ENCODE measurements around the gene NOP53.

- TF ChIP-seq POLR2AphosphoS5 (IDR thresholded peaks at IDR 0.05): no peak
- no peak for TF ChIP-seq REST (IDR thresholded peaks at IDR 0.05; ENCODE audit: borderline replicate concordance)
- no peak for TF ChIP-seq CTCF (IDR thresholded peaks at IDR 0.05; ENCODE audit: poor library complexity, severe bottlenecking)
- TF ChIP-seq MXI1 (conservative IDR thresholded peaks at IDR 0.05; ENCODE audit: poor library complexity, severe bottlenecking): no peak
- TF ChIP-seq RAD21 (conservative IDR thresholded peaks at IDR 0.05): no peak
- TF ChIP-seq EZH2 (IDR thresholded peaks at IDR 0.05; ENCODE audit: borderline replicate concordance, insufficient read depth, low read length, poor library complexity, severe bottlenecking): no peak
Observed at GRCh38 chr19:47767349-47767748, 22.0 kb downstream of the NOP53 start.
